Measurements from ENCODE around the gene TSHB. TPM values are rescaled to one million over a fixed set of nuclear protein-coding genes. Genes with fewer than 3 reads are reported as not detected.

TSHB gene
- total RNA-seq = not detected

GRCh38 chr1:115029526-115029925 is at the start of gene TSHB:
Gene TSHB (plus strand): TSS chr1:115029826. CDS start chr1:115033363, 3,537 bp downstream.
- no peaks in the 10 kb centered on the region for H3K36me3 ChIP-seq
- DNase-seq (ENCODE audit: low spot score in 2 of 2) = no peak
- TF ChIP-seq POLR2A (IDR thresholded peaks at IDR 0.05) (no peak), EP300 (IDR thresholded peaks at IDR 0.05) (no peak), POLR2AphosphoS5 (IDR thresholded peaks at IDR 0.05) (no peak)
- TF ChIP-seq, protein P1, sequence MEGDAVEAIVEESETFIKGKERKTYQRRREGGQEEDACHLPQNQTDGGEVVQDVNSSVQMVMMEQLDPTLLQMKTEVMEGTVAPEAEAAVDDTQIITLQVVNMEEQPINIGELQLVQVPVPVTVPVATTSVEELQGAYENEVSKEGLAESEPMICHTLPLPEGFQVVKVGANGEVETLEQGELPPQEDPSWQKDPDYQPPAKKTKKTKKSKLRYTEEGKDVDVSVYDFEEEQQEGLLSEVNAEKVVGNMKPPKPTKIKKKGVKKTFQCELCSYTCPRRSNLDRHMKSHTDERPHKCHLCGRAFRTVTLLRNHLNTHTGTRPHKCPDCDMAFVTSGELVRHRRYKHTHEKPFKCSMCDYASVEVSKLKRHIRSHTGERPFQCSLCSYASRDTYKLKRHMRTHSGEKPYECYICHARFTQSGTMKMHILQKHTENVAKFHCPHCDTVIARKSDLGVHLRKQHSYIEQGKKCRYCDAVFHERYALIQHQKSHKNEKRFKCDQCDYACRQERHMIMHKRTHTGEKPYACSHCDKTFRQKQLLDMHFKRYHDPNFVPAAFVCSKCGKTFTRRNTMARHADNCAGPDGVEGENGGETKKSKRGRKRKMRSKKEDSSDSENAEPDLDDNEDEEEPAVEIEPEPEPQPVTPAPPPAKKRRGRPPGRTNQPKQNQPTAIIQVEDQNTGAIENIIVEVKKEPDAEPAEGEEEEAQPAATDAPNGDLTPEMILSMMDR (IDR thresholded peaks at IDR 0.05) = no peak
- no peak within 1 kb of the TSS for H3K4me3 ChIP-seq
- no peaks in the 10 kb centered on the region for H3K27me3 ChIP-seq
- H3K4me1 ChIP-seq = no peaks in the 10 kb centered on the region
- no peaks in the 10 kb centered on the region for H3K9me3 ChIP-seq
- no peak within 1 kb of the TSS for H3K27ac ChIP-seq

DNA sequence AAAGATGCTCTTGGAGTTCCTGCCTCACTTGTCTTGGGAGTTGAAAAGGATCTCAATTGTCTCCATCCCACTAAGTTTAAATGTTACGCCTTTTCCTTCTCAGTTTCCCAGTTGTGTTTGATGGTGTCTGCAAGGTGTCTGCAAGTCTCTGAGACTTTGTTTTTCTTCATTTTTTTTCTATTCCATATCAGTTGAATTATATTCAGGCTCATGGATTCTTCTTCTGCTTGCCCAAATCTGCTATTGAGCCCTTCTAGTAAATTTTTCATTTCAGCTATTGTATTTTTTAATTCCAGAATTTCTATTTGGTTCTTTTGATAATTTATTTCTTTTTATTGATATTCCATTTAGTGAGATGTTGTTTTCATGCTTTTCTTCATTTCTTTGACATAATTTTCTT is 47.4 kb upstream of the TSHB start:
- no peak overlapping the region for H3K27ac ChIP-seq
- H3K36me3 ChIP-seq = no peaks in the 10 kb centered on the region
- no peaks in the 10 kb centered on the region for H3K9me3 ChIP-seq
- H3K27me3 ChIP-seq = no peaks in the 10 kb centered on the region
- TF ChIP-seq POLR2A (IDR thresholded peaks at IDR 0.05) (no peak), POLR2AphosphoS5 (IDR thresholded peaks at IDR 0.05) (no peak), EP300 (IDR thresholded peaks at IDR 0.05) (no peak)
- TF ChIP-seq, protein P1 (IDR thresholded peaks at IDR 0.05) = no peak
- 39% methylated on average over 1 of the region's 1 CpG for WGBS
- no peaks in the 10 kb centered on the region for H3K4me1 ChIP-seq
- DNase-seq (ENCODE audit: low spot score in 2 of 2) = no peak
- H3K4me3 ChIP-seq = no peak overlapping the region

- Histone ChIP-seq H3K27ac (no peak overlapping the region), H3K4me1 (no peaks in the 10 kb centered on the region), H3K27me3 (no peaks in the 10 kb centered on the region), H3K9me3 (peaks cover 10% of the 10 kb centered on the region), H3K4me3 (no peak overlapping the region), H3K36me3 (no peaks in the 10 kb centered on the region)
- DNase-seq (ENCODE audit: low spot score in 2 of 2) = no peak
- TF ChIP-seq, protein P1 (IDR thresholded peaks at IDR 0.05) = no peak
- no peak for TF ChIP-seq EP300 (IDR thresholded peaks at IDR 0.05)
These were observed 43.3 kb upstream of the TSHB start for GRCh38 chr1:114986286-114986685.

DNA sequence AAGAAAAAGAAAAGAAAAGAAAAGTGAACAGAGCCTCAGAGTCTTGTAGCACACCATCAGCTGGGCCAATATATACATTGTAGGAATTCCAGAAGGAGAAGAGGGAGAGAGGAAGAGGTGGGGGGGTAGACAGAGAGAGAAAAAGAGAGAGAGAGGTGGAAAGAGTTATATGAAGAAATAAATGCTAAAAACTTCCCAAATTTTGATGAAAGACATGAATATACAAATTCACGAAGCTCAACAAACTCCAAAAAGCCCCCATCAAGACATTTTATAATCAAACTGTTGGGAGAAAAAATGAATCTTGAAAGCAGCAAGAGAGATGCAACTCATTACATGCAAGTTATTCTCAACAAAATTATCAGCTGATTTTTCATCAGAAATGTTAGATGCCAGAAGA is 41.5 kb upstream of the TSHB start:
- H3K4me1 ChIP-seq = no peaks in the 10 kb centered on the region
- no peaks in the 10 kb centered on the region for H3K36me3 ChIP-seq
- no peaks in the 10 kb centered on the region for H3K27me3 ChIP-seq
- H3K9me3 ChIP-seq = peaks cover 10% of the 10 kb centered on the region
- TF ChIP-seq POLR2A (IDR thresholded peaks at IDR 0.05) (no peak), POLR2AphosphoS5 (IDR thresholded peaks at IDR 0.05) (no peak)
- no peak for DNase-seq (ENCODE audit: low spot score in 2 of 2)
- 88% methylated on average over 1 of the region's 1 CpG for WGBS
- H3K27ac ChIP-seq = no peak overlapping the region
- no peak overlapping the region for H3K4me3 ChIP-seq

- H3K4me3 ChIP-seq = no peak overlapping the region
- no peaks in the 10 kb centered on the region for H3K4me1 ChIP-seq
- TF ChIP-seq, protein P1 (IDR thresholded peaks at IDR 0.05) = no peak
- TF ChIP-seq POLR2A (IDR thresholded peaks at IDR 0.05) (no peak), POLR2AphosphoS5 (IDR thresholded peaks at IDR 0.05) (no peak), EP300 (IDR thresholded peaks at IDR 0.05) (no peak)
- H3K9me3 ChIP-seq = no peaks in the 10 kb centered on the region
- H3K27me3 ChIP-seq = no peaks in the 10 kb centered on the region
- no peaks in the 10 kb centered on the region for H3K36me3 ChIP-seq
- DNase-seq (ENCODE audit: low spot score in 2 of 2) = no peak
- H3K27ac ChIP-seq = no peak overlapping the region
These were observed 31.9 kb upstream of the TSHB start for GRCh38 chr1:114997510-114998289.

DNA sequence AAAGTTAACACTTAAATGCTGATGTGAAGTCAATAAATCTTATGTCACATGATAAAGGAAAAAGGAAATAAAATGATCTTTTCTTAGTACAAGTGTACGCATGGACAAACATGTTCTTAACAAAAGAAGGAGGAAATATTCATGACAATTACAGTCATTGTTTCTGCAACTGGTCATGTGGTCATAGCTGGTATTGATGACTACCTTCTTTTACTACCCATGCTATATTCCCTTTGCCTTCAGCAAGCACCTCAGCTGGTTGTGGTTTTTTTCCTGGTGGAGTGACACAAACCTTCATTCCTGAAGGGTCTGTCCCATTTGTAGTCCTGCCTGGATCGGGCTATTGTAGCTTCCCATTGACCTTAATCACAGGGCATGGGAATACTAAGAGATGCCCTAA is 23.4 kb upstream of the TSHB start:
- Histone ChIP-seq H3K4me3 (no peak overlapping the region), H3K36me3 (no peaks in the 10 kb centered on the region), H3K9me3 (no peaks in the 10 kb centered on the region), H3K27ac (no peak overlapping the region), H3K27me3 (peaks cover 3% of the 10 kb centered on the region), H3K4me1 (no peaks in the 10 kb centered on the region)
- no peak for TF ChIP-seq POLR2A (IDR thresholded peaks at IDR 0.05)
- 70% methylated on average over 2 of the region's 2 CpGs for WGBS
- no peak for DNase-seq (ENCODE audit: low spot score in 2 of 2)

Measured in suprapubic skin (tissue), 4 donors.